Panc1 (cell line): ENCODE results near the gene CNGB1.

ENCODE experiments used
- CTCF ChIP-seq: fragments of 450-650 bp; IDR thresholded peaks from 2 replicates; pipeline ENCODE4 v1.5.1; 2017; ENCODE audit warnings: mild to moderate bottlenecking
- POLR2AphosphoS5 ChIP-seq: IDR thresholded peaks from 2 replicates; pipeline ENCODE4 v1.6.1; 2012; ENCODE audit warnings: mild to moderate bottlenecking, low read depth, low read length, moderate library complexity

GRCh38 chr16:58000706-58001676, 30.1 kb upstream of the CNGB1 start, which contains the start of gene USB1:
- TF ChIP-seq POLR2AphosphoS5 (peak; percentile 75; the same call in 1 of the 2 replicates), CTCF (peak; percentile 85)
